Urothelium cell line (cell line): ENCODE data around the gene TMEM254.
"Not testable (repeated sequence)": the region's sequence is repeated elsewhere in the genome, so short reads cannot be mapped to it uniquely, and the experiment has no call there.

ENCODE experiments used
- DNase-seq: peaks from one replicate; pipeline ENCODE4 v3.0.0; 2011; ENCODE audit warnings: low spot score, mixed read lengths
- FAIRE-seq: peaks from 2 replicates; lab custom pipeline; 2011; peaks lifted over from hg19 to GRCh38; lab: Jason Lieb, UNC

The TMEM254 gene

DNA sequence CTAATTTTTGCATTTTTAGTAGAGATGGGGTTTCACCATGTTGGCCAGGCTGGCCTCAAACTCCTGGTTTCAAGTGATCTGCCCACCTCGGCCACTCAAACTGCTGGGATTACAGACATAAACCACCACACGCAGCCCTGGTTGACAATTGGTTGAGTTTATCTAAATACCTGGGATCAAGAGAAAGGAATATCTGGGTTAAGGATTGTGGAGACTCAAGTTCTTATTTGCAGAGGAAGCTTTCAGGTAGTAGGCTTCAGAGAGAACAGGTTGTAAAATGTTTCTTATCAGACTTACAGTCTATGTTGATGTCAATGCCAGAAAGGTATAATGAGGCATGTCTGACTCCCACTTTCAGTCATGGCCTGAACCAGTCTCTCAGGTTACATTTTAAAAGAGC is 5.9 kb upstream of the TMEM254 start:
- DNase-seq (no peak), FAIRE-seq (no peak)

DNA sequence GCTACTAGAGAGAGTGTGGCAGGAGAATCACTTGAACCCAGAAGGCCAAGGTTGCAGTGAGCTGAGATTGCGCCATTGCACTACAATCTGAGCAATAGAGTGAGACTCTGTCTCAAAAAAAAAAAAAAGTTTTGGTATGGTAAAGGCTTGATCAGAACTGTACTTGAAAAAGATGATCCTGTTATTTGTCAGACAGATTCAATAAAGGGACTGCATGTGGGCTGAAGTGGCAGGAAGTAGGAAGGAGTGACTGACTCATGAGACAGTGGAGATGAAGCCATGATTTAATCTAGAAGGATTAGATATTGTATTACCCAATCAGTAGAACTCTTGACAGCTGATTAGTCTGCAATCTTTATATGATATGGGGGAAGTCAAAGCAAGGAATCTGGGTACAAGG is 2.7 kb upstream of the TMEM254 start:
- no peak for FAIRE-seq
- DNase-seq: no peak

DNA sequence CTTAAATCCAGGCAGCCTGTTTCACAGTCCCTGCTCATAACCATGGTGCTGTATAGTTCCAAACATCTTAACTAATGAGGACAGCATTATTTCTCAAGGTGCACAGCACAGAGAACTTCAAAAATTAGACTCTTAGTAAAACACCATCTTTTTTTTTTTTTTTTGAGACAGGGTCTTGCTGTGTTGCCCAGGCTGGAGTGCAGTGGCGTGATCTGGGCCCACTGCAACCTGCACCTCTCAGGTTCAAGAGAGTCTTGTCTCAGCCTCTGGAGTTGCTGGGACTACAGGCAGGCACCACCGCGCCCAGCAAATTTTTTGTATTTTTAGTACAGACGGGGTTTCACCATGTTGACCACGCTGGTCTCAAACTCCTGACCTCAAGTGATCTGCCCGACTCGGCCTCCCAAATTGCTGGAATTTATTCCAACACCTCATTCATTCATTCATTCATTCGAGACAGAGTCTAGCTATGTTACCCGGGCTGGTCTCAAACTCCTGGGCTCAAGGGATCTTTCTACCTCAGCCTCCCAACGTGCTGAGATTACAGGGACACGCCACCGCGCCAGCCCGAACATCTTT is 507 bp upstream of the TMEM254 start:
- no peak for FAIRE-seq
- no peak for DNase-seq

DNA sequence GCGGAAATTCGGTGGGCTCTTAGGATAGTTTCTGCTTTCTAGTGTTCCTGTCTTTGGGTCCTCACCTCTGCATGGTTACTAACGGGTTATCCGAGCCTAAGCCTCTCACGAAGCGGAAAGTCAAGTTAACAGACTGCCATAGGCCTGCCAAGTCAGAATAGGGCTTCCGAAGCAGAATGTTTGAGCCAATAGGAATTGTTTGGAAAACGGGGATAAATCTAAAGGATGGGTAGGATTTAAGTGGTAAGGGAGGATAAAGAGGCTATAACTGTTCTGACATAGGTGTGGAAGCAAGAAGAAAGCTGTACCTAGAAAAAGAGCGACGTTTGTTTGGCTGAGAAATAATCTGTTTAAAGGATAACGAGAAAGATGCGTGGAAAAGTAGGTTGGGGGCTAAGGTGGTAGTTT is 851 bp downstream of the TMEM254 start:
- FAIRE-seq (no peak), DNase-seq (no peak)

DNA sequence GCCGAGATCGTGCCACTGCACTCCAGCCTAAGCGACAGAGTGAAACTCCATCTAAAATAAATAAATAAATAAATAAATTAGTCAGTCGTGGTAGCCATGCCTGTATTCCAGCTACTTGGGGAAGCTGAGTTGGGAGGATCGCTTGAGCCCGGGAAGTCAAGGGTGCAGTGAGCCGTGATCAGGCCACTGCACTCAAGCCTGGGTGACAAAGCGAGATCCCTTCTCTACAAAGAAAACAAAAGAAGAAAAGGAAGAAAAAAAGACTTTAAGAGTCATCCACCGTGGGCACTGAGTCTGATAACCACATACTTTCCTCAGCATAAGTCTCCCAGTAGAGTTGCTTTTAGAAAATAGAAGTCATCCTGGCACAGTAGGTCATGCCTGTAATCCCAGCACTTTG is 2.6 kb downstream of the TMEM254 start:
- no peak for DNase-seq
- no peak for FAIRE-seq

DNA sequence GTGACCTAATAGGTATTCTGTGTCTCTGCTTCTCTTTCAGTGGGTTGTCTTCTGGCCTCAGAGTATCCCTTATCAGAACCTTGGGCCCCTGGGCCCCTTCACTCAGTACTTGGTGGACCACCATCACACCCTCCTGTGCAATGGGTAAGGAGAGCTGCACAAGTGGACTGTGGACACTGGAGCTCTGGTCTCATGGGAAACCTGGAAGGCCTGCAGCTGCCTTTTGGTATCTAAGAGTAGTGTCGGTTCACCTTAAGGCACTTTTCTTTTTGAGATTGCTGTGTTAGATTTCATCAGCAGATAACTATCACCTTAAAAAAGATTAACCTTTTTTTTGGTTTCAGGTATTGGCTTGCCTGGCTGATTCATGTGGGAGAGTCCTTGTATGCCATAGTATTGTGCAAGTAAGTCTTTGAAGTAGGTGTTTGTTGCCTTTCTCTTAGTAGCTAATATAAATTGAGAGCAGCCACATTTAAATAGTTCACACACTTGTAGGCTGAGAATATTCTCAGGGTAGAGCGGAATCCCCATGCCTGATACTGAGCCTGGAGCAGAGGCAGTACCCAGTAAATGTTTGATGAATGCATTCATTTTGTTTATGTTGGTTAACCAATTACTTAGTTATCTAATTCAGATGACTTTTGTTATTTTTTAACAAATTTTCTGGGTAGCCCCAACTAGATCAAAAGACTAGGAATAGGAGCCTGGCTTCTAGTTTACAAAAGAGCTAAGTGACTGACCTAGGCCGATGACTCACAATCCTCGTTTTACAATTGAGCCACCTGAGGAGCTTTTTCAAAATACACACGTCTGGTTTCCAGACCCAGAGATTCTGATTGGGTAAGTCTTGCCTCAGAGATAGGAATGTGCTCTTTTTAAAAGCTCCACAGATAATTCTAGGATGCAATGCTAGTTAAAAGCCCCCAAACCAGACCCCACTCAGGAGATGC is 3.6 kb downstream of the TMEM254 start:
- FAIRE-seq (no peak), DNase-seq (no peak)

DNA sequence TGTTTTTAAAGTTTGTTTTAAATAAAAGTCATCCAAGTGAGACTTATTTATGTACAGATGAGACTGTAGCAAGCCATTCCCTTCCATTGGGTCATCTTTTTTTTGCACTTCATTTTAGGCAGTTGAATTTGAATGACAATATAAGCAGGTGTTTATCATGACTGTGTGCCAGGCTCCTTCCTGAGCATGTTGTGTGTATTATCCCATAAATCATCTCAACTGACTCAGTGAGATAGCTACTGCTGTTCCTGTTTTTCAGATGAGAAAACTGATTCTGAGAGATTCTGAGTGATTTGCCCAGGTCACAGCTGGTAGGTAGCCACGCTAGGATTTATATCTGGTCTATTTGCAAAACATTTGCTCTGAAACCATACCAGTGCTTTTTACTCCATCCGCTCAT is 11.7 kb downstream of the TMEM254 start:
- FAIRE-seq: no peak
- DNase-seq: no peak

DNA sequence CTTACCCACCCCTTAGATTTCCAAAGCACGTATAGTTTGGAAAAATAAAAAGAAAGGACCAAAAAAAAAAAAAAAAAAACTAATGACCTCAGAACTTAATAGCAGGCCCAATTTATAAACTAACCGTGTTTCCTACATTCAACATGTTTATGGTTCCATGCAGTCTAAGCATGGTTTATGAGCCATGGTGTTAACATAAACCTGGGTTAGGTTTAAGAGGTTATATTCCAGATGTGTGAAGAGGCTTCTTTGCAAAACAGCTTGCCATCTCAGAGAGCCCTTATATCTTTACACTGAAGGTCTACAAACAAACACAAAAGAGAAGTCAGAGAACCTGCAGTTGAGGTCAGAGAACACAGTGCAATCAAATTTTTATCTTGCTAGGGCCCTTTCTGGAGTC is 15.8 kb downstream of the TMEM254 start:
- FAIRE-seq: no peak
- DNase-seq: no peak

DNA sequence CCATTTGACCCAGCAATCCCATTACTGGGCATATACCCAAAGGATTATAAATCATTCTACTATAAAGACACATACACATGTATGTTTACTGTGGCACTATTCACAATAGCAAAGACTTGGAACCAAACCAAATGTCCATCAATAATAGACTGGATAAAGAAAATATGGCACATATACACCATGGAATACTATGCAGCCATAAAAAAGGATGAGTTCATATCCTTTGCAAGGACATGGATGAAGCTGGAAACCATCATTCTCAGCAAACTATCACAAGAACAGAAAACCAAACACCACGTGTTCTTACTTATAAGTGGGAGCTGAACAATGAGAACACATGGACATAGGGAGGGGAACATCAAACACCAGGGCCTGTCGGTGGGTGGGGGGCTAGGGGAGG is 19.8 kb downstream of the TMEM254 start:
- FAIRE-seq, DNase-seq: not testable (repeated sequence)

DNA sequence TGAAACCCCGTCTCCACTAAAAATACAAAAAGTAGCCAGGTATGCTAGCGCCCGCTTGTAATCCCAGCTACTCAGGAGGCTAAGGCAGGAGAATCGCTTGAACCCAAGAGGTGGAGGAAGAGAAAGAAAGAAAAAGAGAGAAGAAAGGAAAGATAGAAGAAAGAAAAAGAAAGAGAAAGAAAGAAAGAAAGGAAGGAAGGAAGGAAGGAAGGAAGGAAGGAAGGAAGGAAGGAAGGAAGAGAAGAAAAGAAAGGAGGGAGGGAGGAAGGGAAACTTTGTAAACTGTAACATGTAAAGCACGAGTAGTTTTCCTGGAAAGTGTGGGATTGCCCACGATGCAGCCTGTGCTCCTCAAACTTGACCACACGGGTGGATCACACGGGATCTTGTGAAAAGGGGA is 20.8 kb downstream of the TMEM254 start:
- DNase-seq, FAIRE-seq: not testable (repeated sequence)

DNA sequence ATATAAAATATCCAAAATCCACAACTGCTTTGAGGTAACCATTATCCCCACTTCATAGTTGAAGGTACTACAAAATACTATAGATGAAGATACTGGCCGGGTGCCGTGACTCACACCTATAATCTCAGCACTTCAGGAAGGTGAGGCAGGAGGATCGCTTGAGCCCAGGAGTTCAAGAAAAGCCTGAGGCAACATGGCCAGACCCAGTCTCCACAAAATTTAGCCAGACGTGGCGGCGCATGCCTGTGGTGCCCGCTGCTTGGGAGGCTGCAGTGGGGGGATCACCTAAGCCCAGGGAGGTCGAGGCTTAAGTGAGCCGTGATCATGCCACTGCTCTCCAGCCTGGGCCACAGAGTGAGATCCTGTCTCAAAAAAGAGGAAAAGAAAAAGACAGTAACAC is 21.7 kb downstream of the TMEM254 start:
- DNase-seq (no peak), FAIRE-seq (no peak)

DNA sequence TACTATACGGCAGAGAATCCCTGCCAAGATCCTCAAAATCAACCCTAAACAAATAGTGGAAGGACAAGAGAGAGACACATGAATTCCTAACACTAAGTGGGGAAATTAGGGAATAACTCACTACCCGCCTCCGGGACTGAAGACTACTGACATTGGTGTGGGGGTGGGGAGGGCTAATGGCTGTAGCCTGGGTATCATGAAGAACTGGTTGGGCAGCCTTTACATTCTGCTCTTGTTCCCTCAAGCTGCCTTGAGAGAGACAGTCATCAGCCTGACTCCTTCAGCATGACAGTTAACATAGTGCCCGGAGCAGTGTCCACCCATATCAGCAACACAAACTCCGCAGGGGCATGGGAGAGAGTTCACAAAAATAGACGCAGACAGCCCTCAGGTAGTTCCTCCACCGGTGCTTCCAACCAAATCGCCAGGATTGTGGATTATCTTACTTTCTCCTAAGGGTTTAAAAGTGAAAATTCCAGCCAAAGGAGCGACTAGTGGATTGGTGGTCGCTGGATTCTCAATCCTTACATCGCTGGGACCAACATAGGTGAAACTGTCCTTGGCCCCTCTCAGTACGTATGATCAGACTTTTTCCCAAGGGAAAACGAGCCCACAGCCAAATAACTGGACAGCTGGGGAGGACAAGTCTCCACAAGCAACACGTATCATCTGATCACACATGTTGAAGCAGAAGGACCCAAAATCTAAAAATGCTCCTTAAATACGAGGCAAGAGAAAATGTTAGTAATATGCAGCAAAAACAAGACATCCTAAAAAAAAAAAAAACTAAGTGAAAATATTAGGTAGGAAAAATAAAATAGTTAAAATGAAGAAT is 22.6 kb downstream of the TMEM254 start:
- no peak for FAIRE-seq
- no peak for DNase-seq

DNA sequence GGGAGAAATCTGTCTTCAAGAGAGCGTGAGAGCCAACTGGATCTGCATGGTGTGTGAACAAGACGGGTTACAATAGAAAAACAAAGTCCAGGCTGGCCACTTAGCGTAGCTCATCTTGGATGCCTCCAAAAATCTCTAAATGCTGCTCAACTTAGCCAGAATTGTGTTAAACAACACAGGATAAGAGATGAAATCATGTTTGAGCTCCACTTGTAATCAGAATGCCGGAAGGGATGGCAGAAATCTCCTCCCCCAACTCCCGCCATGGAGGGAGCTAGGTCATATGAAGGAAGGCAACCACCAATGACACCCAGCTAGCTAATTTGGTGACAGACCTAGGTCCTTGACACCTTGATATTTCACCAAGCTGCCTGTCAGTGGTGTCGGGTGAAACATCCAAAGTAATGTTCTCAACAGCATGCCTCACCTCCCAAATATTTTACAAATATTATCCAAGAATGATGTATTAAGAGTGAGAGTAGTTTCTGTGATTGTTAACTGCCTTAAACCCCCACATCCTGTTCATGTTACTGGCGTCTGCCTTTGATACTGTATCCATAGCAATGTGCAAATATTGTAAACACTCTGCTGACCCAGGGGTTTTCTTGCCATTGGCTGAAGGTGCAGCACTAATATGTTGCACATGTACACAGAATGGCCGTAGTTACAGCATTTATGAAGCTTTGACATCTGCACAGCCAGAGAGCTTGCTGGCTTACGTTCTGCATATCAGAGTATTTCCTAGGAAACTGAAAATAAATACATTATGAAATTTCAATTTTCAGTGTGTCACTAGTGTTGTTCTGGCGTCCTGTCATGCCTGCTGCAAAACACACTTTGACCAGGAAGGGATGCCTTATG is 25.8 kb downstream of the TMEM254 start:
- no peak for DNase-seq
- FAIRE-seq: no peak

DNA sequence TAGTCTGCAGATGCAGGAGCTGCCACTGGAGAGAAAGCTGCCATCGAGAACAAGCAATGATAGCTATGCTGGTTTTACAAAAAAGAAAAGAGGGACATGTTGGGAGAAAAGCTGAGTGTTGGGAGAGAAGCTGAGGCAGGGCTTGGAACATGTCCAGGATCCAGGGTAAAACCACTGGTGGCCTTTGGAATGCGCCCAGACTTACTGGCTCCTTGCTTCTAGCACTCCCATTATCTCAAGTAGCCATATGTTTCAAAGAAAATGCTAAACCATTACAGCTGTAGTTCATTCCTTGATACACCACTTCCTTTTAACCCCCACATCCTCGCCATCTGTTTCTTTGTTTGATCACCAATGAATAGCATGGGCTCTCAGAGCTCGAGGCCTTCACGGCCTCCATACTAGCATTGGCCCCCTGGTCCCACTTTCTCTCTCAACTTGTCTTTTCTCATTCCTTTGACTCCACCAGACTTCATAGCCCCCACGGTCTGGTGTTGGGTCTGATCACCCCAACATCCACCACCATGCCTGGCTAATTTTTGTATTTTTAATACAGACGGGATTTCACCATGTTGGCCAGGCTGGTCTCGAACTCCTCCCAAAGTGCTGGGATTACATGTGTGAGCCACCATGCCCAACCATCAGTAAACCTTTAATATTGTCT is 30.2 kb downstream of the TMEM254 start:
- DNase-seq (no peak), FAIRE-seq (no peak)

DNA sequence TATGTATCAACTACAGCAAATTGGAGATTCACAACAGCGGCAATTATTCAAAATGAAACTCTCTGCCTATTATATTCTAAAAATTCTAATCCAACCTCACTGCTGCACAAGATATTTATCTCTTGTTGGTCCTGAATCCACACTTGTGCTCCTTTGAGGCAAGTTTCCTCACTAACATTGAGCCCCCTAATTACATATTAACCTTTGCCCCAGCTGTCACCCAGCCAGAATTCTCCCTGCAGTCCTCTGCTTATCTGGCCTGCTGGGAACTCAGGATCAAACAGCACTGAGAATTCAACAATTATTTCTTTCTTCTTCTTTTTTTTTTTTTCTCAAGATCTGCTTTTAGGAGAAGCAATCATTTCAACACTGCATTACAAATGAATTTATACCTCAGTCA is 32.5 kb downstream of the TMEM254 start:
- FAIRE-seq (no peak), DNase-seq (no peak)

DNA sequence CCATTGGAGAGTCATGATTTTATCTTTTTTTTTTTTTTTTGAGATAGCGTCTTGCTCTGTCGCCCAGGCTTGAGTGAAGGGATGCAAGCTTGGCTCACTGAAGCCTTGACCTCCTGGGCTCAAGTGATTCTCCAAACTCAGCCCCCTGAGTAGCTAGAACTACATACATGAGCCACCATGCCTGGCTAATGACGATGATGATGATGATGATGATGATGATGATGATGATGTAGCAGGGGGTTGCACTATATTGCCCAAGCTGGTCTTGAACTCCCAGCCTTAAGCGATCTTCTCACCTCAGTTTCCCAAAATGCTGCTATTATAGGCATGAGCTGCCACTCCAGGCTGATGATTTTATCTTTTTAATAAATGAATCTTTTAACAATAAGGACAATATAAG is 40.2 kb downstream of the TMEM254 start:
- FAIRE-seq: no peak
- no peak for DNase-seq

DNA sequence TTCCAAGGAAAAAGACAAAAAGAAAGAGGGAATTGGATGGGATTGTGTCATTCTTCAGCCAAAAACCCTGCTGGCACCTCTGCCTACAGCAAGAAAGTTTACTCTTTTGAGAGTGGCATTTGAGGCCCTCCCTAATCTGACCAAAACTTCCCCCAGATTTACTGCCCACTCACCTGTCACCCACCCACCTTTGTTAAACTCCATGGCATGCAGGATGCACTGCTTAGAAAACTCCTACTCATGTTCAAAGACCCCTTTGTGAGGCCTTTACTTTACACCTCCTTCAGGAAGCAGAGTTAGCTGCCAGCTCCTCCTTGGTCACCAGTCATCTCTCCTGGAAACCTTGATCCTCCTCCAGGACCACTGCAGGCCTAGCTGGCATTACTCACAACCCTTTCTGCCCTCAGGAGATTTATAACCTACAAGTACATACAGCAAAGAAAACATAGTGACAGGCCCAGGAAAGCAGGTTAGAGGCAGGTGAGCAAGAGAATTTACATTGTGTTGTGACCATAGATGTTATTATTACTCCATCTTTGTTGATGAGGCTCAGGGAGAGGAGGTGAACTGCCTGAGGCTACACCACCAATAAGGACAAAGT is 43.7 kb downstream of the TMEM254 start:
- FAIRE-seq (peak; percentile 42), DNase-seq (no peak)

DNA sequence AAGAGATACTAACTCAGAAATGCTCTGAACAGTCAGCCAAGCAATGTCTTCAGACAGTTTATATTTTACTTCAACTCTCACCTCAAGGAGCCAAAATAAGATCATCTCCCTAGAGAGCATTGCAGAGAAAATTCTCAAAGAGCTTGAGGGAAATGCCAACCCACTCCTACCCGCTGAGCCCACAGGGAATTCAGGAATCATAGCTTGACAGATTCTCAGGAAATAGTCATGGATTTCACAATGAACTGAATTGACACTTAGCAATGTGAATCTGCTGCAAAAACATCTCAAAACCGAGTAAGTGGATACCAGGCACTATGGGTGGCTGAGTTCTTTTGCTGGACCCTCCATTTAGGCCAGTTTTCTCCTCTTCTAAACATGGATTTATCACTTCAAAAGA is 44.3 kb downstream of the TMEM254 start:
- FAIRE-seq: no peak
- no peak for DNase-seq

DNA sequence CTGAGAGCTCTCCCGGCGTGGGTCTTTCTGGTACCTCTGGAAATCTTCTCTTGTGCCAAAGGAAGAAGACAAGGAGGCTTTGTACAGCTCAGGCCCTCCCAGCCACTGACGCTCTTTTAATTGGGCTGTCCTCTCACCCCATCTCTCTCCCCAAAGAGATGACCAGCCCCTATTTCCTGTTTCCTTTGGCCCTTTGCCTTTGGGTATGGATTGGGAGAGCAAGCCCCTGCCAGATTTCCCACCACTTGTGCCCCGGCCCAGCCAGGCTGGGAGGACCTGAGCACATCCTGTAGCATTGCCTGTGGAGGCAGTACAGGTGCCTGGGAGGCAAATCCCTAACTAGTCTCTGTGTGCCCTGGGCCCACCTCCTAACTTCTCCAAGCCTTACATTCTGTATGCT is 48.4 kb downstream of the TMEM254 start:
- no peak for DNase-seq
- no peak for FAIRE-seq

DNA sequence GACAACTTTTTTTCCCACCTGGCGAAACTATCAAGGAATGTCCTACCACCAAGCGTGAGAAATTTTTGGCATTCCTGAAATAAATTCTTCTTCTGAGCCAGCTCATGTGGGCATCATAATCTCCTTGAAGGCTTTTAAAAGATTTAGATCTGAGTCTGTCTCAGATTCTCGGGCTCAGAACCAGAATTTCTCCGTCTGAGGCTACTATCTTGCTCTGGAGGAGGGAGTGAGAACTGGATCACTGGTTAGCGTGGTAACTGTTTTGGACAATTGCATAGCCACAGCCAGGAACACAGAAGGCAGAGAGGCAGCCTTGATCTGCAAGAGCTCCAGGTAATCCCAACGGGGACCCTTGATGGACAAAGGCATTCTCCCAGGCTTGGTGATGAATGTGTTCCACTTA is 53.0 kb downstream of the TMEM254 start:
- no peak for DNase-seq
- no peak for FAIRE-seq
